NB4 (cell line): ENCODE measurements around the gene GLS.

Experiments used
- DNase-seq: peaks from one replicate; pipeline ENCODE4 v3.0.0; 2010; ENCODE audit warnings: low read depth
- H3K4me3 ChIP-seq: one replicate; pipeline ENCODE4 v1.5.1; 2011; ENCODE audit warnings: mild to moderate bottlenecking, low read depth, low read length, moderate library complexity
- CTCF ChIP-seq: IDR thresholded peaks from one replicate; pipeline ENCODE4 v1.5.1; 2012; ENCODE audit warnings: low read depth, low read length
- MAX ChIP-seq: IDR thresholded peaks from 2 replicates; pipeline ENCODE4 v1.6.1; 2011; ENCODE audit warnings: low read depth, low read length
- MYC ChIP-seq: IDR thresholded peaks from 2 replicates; pipeline ENCODE4 v1.6.1; 2011; ENCODE audit warnings: low read depth, low read length
- POLR2A ChIP-seq: IDR thresholded peaks from 2 replicates; pipeline ENCODE4 v1.6.1; 2011; ENCODE audit warnings: mild to moderate bottlenecking; ENCODE audit not compliant: insufficient read length; ENCODE audit errors: extremely low read depth

Gene GLS

GRCh38 chr2:190920085-190920484 lies 39.5 kb downstream of the GLS start:
- TF ChIP-seq MAX (no peak), POLR2A (no peak), CTCF (no peak), MYC (no peak)
- H3K4me3 ChIP-seq, result no peak overlapping the region
- DNase-seq, result no peak

GRCh38 chr2:190922376-190922775 lies 41.8 kb downstream of the GLS start:
- TF ChIP-seq CTCF, result no peak
- no peak overlapping the region for H3K4me3 ChIP-seq
- no peak for DNase-seq

- no peak for DNase-seq
- TF ChIP-seq MAX (no peak), POLR2A (no peak), MYC (no peak)
- no peak overlapping the region for H3K4me3 ChIP-seq
Observed at GRCh38 chr2:190927301-190927700, 46.7 kb downstream of the GLS start.

- H3K4me3 ChIP-seq, result no peak overlapping the region
- TF ChIP-seq CTCF (no peak), POLR2A (no peak), MAX (no peak), MYC (no peak)
- DNase-seq, result no peak
Observed at GRCh38 chr2:190929919-190930318, 49.3 kb downstream of the GLS start.

- DNase-seq, result no peak
- H3K4me3 ChIP-seq, result no peak overlapping the region
- TF ChIP-seq CTCF (no peak), MAX (no peak), MYC (no peak), POLR2A (no peak)
Observed at GRCh38 chr2:190930411-190930810, 49.8 kb downstream of the GLS start.

- TF ChIP-seq POLR2A, result no peak
- no peak for TF ChIP-seq CTCF
- no peak for TF ChIP-seq MAX
- no peak for TF ChIP-seq MYC
- DNase-seq, result no peak
- H3K4me3 ChIP-seq, result no peak overlapping the region
Observed at GRCh38 chr2:190932514-190932913, 51.9 kb downstream of the GLS start.
